NB4 (cell line): Measurements from ENCODE around the gene HENMT1.

Source experiments
- DNase-seq: peaks from one replicate; pipeline ENCODE4 v3.0.0; 2010; ENCODE audit warnings: low read depth
- H3K4me3 ChIP-seq: one replicate; pipeline ENCODE4 v1.5.1; 2011; ENCODE audit warnings: mild to moderate bottlenecking, low read depth, low read length, moderate library complexity
- CTCF ChIP-seq: IDR thresholded peaks from one replicate; pipeline ENCODE4 v1.5.1; 2012; ENCODE audit warnings: low read depth, low read length
- MAX ChIP-seq: IDR thresholded peaks from 2 replicates; pipeline ENCODE4 v1.6.1; 2011; ENCODE audit warnings: low read depth, low read length
- MYC ChIP-seq: IDR thresholded peaks from 2 replicates; pipeline ENCODE4 v1.6.1; 2011; ENCODE audit warnings: low read depth, low read length
- POLR2A ChIP-seq: IDR thresholded peaks from 2 replicates; pipeline ENCODE4 v1.6.1; 2011; ENCODE audit warnings: mild to moderate bottlenecking; ENCODE audit not compliant: insufficient read length; ENCODE audit errors: extremely low read depth

HENMT1 gene

GRCh38 chr1:108636876-108637275 lies 24.0 kb downstream of the HENMT1 start:
- no peak for TF ChIP-seq MAX
- no peak for TF ChIP-seq POLR2A
- no peak for TF ChIP-seq MYC
- TF ChIP-seq CTCF: no peak
- no peak for DNase-seq
- no peak overlapping the region for H3K4me3 ChIP-seq

- no peak for TF ChIP-seq CTCF
- no peak for TF ChIP-seq MYC
- TF ChIP-seq POLR2A: no peak
- no peak for TF ChIP-seq MAX
- DNase-seq: no peak
- H3K4me3 ChIP-seq: no peak overlapping the region
These were observed 26.4 kb downstream of the HENMT1 start for GRCh38 chr1:108634521-108634920.

- no peak overlapping the region for H3K4me3 ChIP-seq
- no peak for TF ChIP-seq MYC
- no peak for TF ChIP-seq CTCF
- no peak for TF ChIP-seq POLR2A
- no peak for TF ChIP-seq MAX
- no peak for DNase-seq
These were observed 32.2 kb downstream of the HENMT1 start for GRCh38 chr1:108628665-108629064.

GRCh38 chr1:108627951-108628350 lies 32.9 kb downstream of the HENMT1 start:
- TF ChIP-seq POLR2A: no peak
- TF ChIP-seq MAX: no peak
- TF ChIP-seq MYC: no peak
- TF ChIP-seq CTCF: no peak
- no peak for DNase-seq
- no peak overlapping the region for H3K4me3 ChIP-seq

- no peak overlapping the region for H3K4me3 ChIP-seq
- DNase-seq: peak; percentile 37
- TF ChIP-seq MAX (no peak), CTCF (no peak), MYC (no peak), POLR2A (no peak)
These were observed 33.6 kb downstream of the HENMT1 start for GRCh38 chr1:108627256-108627655.

- no peak for TF ChIP-seq POLR2A
- no peak for TF ChIP-seq MYC
- no peak for TF ChIP-seq MAX
- no peak for TF ChIP-seq CTCF
- DNase-seq: no peak
- no peak overlapping the region for H3K4me3 ChIP-seq
These were observed 36.8 kb downstream of the HENMT1 start for GRCh38 chr1:108624069-108624468.
